Measurements from ENCODE around the gene TRIM17. TPM values are rescaled to one million over a fixed set of nuclear protein-coding genes. Genes with fewer than 3 reads are reported as not detected.

The TRIM17 gene
- total and polyA plus RNA-seq, 9 of the 15 experiments (the other 6 are each of a cell fraction or from before 2014, with no cell fraction given): not detected

- no peak; the same call in 1 of the 2 replicates for TF ChIP-seq DPF2 (IDR thresholded peaks at IDR 0.05)
- no peak for TF ChIP-seq BCL6 (CRISPR knock-in tag; IDR thresholded peaks at IDR 0.05)
- no peak for TF ChIP-seq MIER1 (IDR thresholded peaks at IDR 0.05; ENCODE audit: low read depth)
- TF ChIP-seq ZNF124 (CRISPR knock-in tag; IDR thresholded peaks at IDR 0.05): no peak
- no peak for TF ChIP-seq SNIP1 (IDR thresholded peaks at IDR 0.05; ENCODE audit: low read depth)
- TF ChIP-seq HBP1 (CRISPR knock-in tag; IDR thresholded peaks at IDR 0.05): 0 out of 2 replicates have a peak, but pooled peaks have one; percentile 1
- TF ChIP-seq HDGF (IDR thresholded peaks at IDR 0.05): no peak
- TF ChIP-seq SRSF9 (IDR thresholded peaks at IDR 0.05; ENCODE audit: borderline replicate concordance, low read depth, low read length): no peak
- no peak for TF ChIP-seq ZNF449 (CRISPR knock-in tag; IDR thresholded peaks at IDR 0.05)
- peak; percentile 96 to 97 for TF ChIP-seq FOXK2 (conservative IDR thresholded peaks at IDR 0.05 in 1 of 2, IDR thresholded peaks at IDR 0.05 in 1 of 2; ENCODE audit: low read depth in 2 of 2)
- no peak for TF ChIP-seq YBX1 (IDR thresholded peaks at IDR 0.05)
- TF ChIP-seq RBM15 (IDR thresholded peaks at IDR 0.05; ENCODE audit: insufficient read depth, low read length): no peak
- peak; percentile 96 for TF ChIP-seq PCBP1 (IDR thresholded peaks at IDR 0.05; ENCODE audit: low read depth, low read length, poor library complexity, severe bottlenecking)
- TF ChIP-seq MAFK (IDR thresholded peaks at IDR 0.05; ENCODE audit: low read length): no peak
- peak; percentile 54; the same call in 1 of the 2 replicates for TF ChIP-seq ARID1B (IDR thresholded peaks at IDR 0.05)
- TF ChIP-seq ZNF592 (IDR thresholded peaks at IDR 0.05): no peak; the same call in none of the 2 replicates
These were observed 40.9 kb upstream of the TRIM17 start (continued) for GRCh38 chr1:228457396-228458176.

Measured in K562 (cell line).